ENCODE data around the gene ETV3L.
"Not testable (repeated sequence)": the region's sequence is repeated elsewhere in the genome, so short reads cannot be mapped to it uniquely, and the experiment has no call there.

ETV3L gene

GRCh38 chr1:157077394-157077793 is 22.2 kb downstream of the ETV3L start:
- no peak for DNase-seq (ENCODE audit: low read depth, low spot score)

- peak; percentile 71 for DNase-seq (ENCODE audit: low read depth, low spot score)
Measured at GRCh38 chr1:157073944-157074685, 25.5 kb downstream of the ETV3L start.

GRCh38 chr1:157069601-157070000 is 30.0 kb downstream of the ETV3L start:
- DNase-seq (ENCODE audit: low read depth, low spot score) = no peak

GRCh38 chr1:157059241-157059640 is 40.4 kb downstream of the ETV3L start:
- not testable (repeated sequence) for DNase-seq (ENCODE audit: low read depth, low spot score)

- no peak for DNase-seq (ENCODE audit: low read depth, low spot score)
Measured at GRCh38 chr1:157056269-157056668, 43.3 kb downstream of the ETV3L start.

- DNase-seq (ENCODE audit: low read depth, low spot score) = not testable (repeated sequence)
Measured at GRCh38 chr1:157055729-157056128, 43.9 kb downstream of the ETV3L start.

GRCh38 chr1:157050836-157051235 is 48.8 kb downstream of the ETV3L start:
- no peak for DNase-seq (ENCODE audit: low read depth, low spot score)

GRCh38 chr1:157047062-157047410 is 52.6 kb downstream of the ETV3L start:
- DNase-seq (ENCODE audit: low read depth, low spot score) = no peak

GRCh38 chr1:157045250-157046218 is 54.1 kb downstream of the ETV3L start, which contains the start of gene ARHGEF11:
Gene ARHGEF11 (minus strand): TSS chr1:157045742. CDS start chr1:157044330, 1,412 bp downstream.
- peak; percentile 54 for DNase-seq (ENCODE audit: low read depth, low spot score)

- no peak for DNase-seq (ENCODE audit: low read depth, low spot score)
Measured at GRCh38 chr1:157044326-157044725, 55.3 kb downstream of the ETV3L start.

- DNase-seq (ENCODE audit: low read depth, low spot score) = no peak
Measured at GRCh38 chr1:157043685-157044084, 55.9 kb downstream of the ETV3L start.

- no peak for DNase-seq (ENCODE audit: low read depth, low spot score)
Measured at GRCh38 chr1:157042846-157043245, 56.8 kb downstream of the ETV3L start.

All from iPS DF 19.7 (cell line).